ENCODE data around the gene FOXN3. TPM values are rescaled to one million over a fixed set of nuclear protein-coding genes. Genes with fewer than 3 reads are reported as not detected.
"Not testable (repeated sequence)": the region's sequence is repeated elsewhere in the genome, so short reads cannot be mapped to it uniquely, and the experiment has no call there.

The FOXN3 gene
- total RNA-seq, 2 experiments from 2014 or later, result 70.3 to 72.7 TPM

DNA sequence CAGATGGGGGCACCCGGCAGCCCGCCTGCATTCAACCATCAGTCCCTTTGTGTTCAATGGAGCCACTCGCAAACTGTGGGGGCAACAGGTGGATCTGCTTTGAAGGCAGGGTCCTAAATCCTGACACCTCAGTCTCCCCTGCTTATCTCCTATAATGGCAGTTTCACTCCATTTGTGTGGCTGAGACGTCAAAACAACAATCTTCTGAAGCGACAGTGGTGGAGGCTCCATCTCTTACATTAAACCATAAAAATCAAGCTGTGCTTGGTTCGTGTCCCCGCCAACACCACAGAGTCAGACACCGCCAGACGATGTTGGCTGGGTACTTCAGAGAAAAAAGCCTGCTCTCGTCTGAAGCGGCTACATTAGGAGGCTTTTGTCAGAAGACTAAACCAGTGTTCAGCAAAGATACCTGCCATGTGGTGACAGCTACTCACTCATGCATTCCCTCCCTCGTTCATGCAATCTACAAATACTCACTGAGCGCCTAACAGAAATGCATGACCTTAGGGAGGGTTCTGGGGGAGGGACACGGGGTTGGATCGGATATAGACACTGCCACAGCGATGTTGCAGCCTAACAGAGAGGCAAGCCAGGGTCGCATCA, 253.9 kb downstream of the FOXN3 start:
- ChIA-PET CTCF (no interaction called here), POLR2A (no interaction called here)
- no peak for DNase-seq
- Mint-ChIP-seq H3K9me3 (ENCODE audit: insufficient read depth) (no peaks in the 10 kb centered on the region), H3K27me3 (ENCODE audit: low read depth) (no peaks in the 10 kb centered on the region), H3K36me3 (ENCODE audit: low read depth) (peaks cover 18% of the 10 kb centered on the region), H3K4me1 (ENCODE audit: low read depth) (peaks cover 13% of the 10 kb centered on the region), H3K4me3 (no peak overlapping the region), H3K27ac (no peak overlapping the region)
- no peak for ATAC-seq

GRCh38 chr14:89162586-89162985, 254.4 kb downstream of the FOXN3 start:
- ChIA-PET CTCF (no interaction called here), POLR2A (no interaction called here)
- Mint-ChIP-seq H3K9me3 (ENCODE audit: insufficient read depth) (no peaks in the 10 kb centered on the region), H3K27ac (no peak overlapping the region), H3K4me3 (no peak overlapping the region), H3K36me3 (ENCODE audit: low read depth) (peaks cover 18% of the 10 kb centered on the region), H3K4me1 (ENCODE audit: low read depth) (peaks cover 13% of the 10 kb centered on the region), H3K27me3 (ENCODE audit: low read depth) (no peaks in the 10 kb centered on the region)
- DNase-seq (no peak), ATAC-seq (no peak)

- Mint-ChIP-seq H3K27me3 (ENCODE audit: low read depth) (no peaks in the 10 kb centered on the region), H3K36me3 (ENCODE audit: low read depth) (peaks cover 17% of the 10 kb centered on the region), H3K4me1 (ENCODE audit: low read depth) (peaks cover 11% of the 10 kb centered on the region), H3K4me3 (no peak overlapping the region), H3K9me3 (ENCODE audit: insufficient read depth) (no peaks in the 10 kb centered on the region), H3K27ac (no peak overlapping the region)
- POLR2A ChIA-PET, result no interaction called here
- ATAC-seq (no peak), DNase-seq (no peak)
- CTCF ChIA-PET, result no interaction called here
Measured at GRCh38 chr14:89160437-89160836, 256.6 kb downstream of the FOXN3 start.

DNA sequence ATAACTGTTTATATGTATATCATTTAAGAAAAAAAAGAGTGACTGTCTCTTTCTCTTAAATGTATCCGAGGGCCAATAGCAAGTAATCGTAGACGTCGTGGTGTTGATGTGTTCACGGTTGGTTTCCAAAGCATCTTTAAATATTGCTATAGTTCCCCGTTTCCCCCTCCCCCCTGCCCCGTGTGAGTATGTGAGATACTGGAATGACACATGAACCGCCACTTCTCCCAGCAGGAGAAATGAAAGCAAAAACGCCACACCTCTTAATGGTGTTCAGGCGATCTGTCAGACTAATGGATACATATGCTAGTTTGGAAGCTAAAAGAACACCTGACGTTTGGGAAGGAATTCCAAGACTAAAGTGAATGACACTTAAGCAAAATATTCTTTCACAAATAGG, 258.3 kb downstream of the FOXN3 start:
- no peak overlapping the region for H3K27ac Mint-ChIP-seq
- no peaks in the 10 kb centered on the region for H3K27me3 Mint-ChIP-seq (ENCODE audit: low read depth)
- no peak for DNase-seq
- H3K4me3 Mint-ChIP-seq, result no peak overlapping the region
- H3K4me1 Mint-ChIP-seq (ENCODE audit: low read depth), result no peaks in the 10 kb centered on the region
- peaks cover 20% of the 10 kb centered on the region for H3K36me3 Mint-ChIP-seq (ENCODE audit: low read depth)
- ATAC-seq, result no peak
- H3K9me3 Mint-ChIP-seq (ENCODE audit: insufficient read depth), result no peaks in the 10 kb centered on the region
- ChIA-PET POLR2A (no interaction called here), CTCF (no interaction called here)

- not testable (repeated sequence) for DNase-seq
Measured at GRCh38 chr14:89158104-89158503, 258.9 kb downstream of the FOXN3 start.

GRCh38 chr14:89155491-89155890, 261.5 kb downstream of the FOXN3 start:
- ChIA-PET POLR2A (interaction anchor here (0.8 kb wide), 1 partner anchor 801 kb away, joined by 4 read pairs; the partner anchor contains the start of gene TDP1), CTCF (no interaction called here)
- H3K9me3 Mint-ChIP-seq (ENCODE audit: insufficient read depth), result no peaks in the 10 kb centered on the region
- H3K36me3 Mint-ChIP-seq (ENCODE audit: low read depth), result peaks cover 9% of the 10 kb centered on the region
- H3K27me3 Mint-ChIP-seq (ENCODE audit: low read depth), result no peaks in the 10 kb centered on the region
- H3K4me3 Mint-ChIP-seq, result no peak overlapping the region
- H3K4me1 Mint-ChIP-seq (ENCODE audit: low read depth), result no peaks in the 10 kb centered on the region
- no peak for DNase-seq
- H3K27ac Mint-ChIP-seq, result no peak overlapping the region
- ATAC-seq, result no peak

More at GRCh38 chr14:89158104-89158503, 258.9 kb downstream of the FOXN3 start:
- H3K4me1 Mint-ChIP-seq (ENCODE audit: low read depth); H3K27me3 Mint-ChIP-seq (ENCODE audit: low read depth); H3K4me3 Mint-ChIP-seq; ATAC-seq; H3K9me3 Mint-ChIP-seq (ENCODE audit: insufficient read depth); POLR2A ChIA-PET; CTCF ChIA-PET; H3K27ac Mint-ChIP-seq: not testable (repeated sequence)
- peaks cover 20% of the 10 kb centered on the region for H3K36me3 Mint-ChIP-seq (ENCODE audit: low read depth)

GRCh38 chr14:89151693-89152092, 265.3 kb downstream of the FOXN3 start:
- H3K27ac Mint-ChIP-seq; H3K9me3 Mint-ChIP-seq (ENCODE audit: insufficient read depth); H3K36me3 Mint-ChIP-seq (ENCODE audit: low read depth); CTCF ChIA-PET; POLR2A ChIA-PET; ATAC-seq; H3K4me1 Mint-ChIP-seq (ENCODE audit: low read depth); H3K27me3 Mint-ChIP-seq (ENCODE audit: low read depth); DNase-seq; H3K4me3 Mint-ChIP-seq: not testable (repeated sequence)

- Mint-ChIP-seq H3K27me3 (ENCODE audit: low read depth) (peaks cover 2% of the 10 kb centered on the region), H3K4me1 (ENCODE audit: low read depth) (no peaks in the 10 kb centered on the region), H3K27ac (no peak overlapping the region), H3K4me3 (no peak overlapping the region), H3K9me3 (ENCODE audit: insufficient read depth) (no peaks in the 10 kb centered on the region), H3K36me3 (ENCODE audit: low read depth) (no peaks in the 10 kb centered on the region)
- ChIA-PET CTCF (no interaction called here), POLR2A (no interaction called here)
- no peak for DNase-seq
- no peak for ATAC-seq
Measured at GRCh38 chr14:89146274-89146673, 270.8 kb downstream of the FOXN3 start.

DNA sequence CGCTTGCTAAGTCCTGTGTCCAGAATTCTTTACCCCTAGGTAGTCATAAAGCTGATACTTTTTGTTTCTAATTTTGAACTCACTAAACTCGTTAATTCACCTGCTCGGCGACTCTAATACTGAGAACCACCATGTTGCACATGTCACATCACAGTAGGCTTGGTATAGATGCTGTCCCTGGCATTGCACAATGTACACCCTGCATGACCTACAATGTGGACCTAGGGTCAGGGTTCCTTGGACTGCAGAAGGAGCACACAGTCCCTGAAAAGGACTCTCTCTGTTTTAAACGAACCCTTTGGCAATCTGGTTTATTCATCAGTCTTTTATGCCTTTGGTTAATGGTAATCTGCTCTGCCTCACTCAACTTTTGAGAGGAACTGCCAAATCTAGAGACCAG, 272.4 kb downstream of the FOXN3 start:
- DNase-seq, result no peak
- Mint-ChIP-seq H3K27me3 (ENCODE audit: low read depth) (peaks cover 2% of the 10 kb centered on the region), H3K4me1 (ENCODE audit: low read depth) (no peaks in the 10 kb centered on the region), H3K9me3 (ENCODE audit: insufficient read depth) (no peaks in the 10 kb centered on the region), H3K4me3 (no peak overlapping the region), H3K36me3 (ENCODE audit: low read depth) (no peaks in the 10 kb centered on the region), H3K27ac (no peak overlapping the region)
- POLR2A ChIA-PET, result interaction anchor here (0.5 kb wide), 1 partner anchor 1849 kb away, joined by 6 read pairs; no protein-coding TSS in a partner anchor
- CTCF ChIA-PET, result no interaction called here
- ATAC-seq, result no peak

GRCh38 chr14:89144066-89144465, 273.0 kb downstream of the FOXN3 start:
- Mint-ChIP-seq H3K4me3 (no peak overlapping the region), H3K27me3 (ENCODE audit: low read depth) (peaks cover 2% of the 10 kb centered on the region), H3K36me3 (ENCODE audit: low read depth) (no peaks in the 10 kb centered on the region), H3K9me3 (ENCODE audit: insufficient read depth) (no peaks in the 10 kb centered on the region), H3K27ac (no peak overlapping the region), H3K4me1 (ENCODE audit: low read depth) (no peaks in the 10 kb centered on the region)
- ChIA-PET CTCF (no interaction called here), POLR2A (interaction anchor here (0.5 kb wide), 1 partner anchor 1850 kb away, joined by 6 read pairs; no protein-coding TSS in a partner anchor)
- DNase-seq (no peak), ATAC-seq (no peak)

GRCh38 chr14:89143595-89143994, 273.4 kb downstream of the FOXN3 start:
- Mint-ChIP-seq H3K27ac (no peak overlapping the region), H3K9me3 (ENCODE audit: insufficient read depth) (no peaks in the 10 kb centered on the region), H3K27me3 (ENCODE audit: low read depth) (peaks cover 2% of the 10 kb centered on the region), H3K36me3 (ENCODE audit: low read depth) (no peaks in the 10 kb centered on the region), H3K4me3 (no peak overlapping the region), H3K4me1 (ENCODE audit: low read depth) (no peaks in the 10 kb centered on the region)
- no peak for DNase-seq
- ATAC-seq, result no peak
- POLR2A ChIA-PET, result no interaction called here
- CTCF ChIA-PET, result no interaction called here

DNA sequence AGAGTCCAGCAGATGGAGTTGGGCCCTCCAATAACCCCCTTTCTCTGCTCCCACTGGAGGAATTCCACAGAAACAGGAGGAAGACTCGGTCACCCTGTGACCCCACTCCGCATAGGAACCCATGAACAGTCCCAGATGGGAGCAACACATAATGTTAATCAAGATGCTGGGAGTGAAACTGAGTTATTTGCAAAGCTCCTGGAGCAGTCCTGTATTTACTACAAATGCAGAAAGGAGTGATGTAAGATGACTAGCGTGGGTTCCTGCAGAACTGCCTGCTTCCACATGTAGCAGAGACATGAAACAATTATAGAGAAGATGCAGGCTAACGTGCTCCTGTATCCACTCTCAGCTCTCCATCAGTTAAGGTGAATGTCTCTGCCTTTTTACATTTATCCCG, 274.7 kb downstream of the FOXN3 start:
- Mint-ChIP-seq H3K4me1 (ENCODE audit: low read depth) (no peaks in the 10 kb centered on the region), H3K9me3 (ENCODE audit: insufficient read depth) (peaks cover under 1% of the 10 kb centered on the region), H3K4me3 (no peak overlapping the region), H3K27ac (no peak overlapping the region), H3K27me3 (ENCODE audit: low read depth) (peaks cover 2% of the 10 kb centered on the region), H3K36me3 (ENCODE audit: low read depth) (no peaks in the 10 kb centered on the region)
- ATAC-seq (no peak), DNase-seq (no peak)
- CTCF ChIA-PET, result no interaction called here
- POLR2A ChIA-PET, result no interaction called here

GRCh38 chr14:89141862-89142261, 275.2 kb downstream of the FOXN3 start:
- DNase-seq (no peak), ATAC-seq (no peak)
- H3K4me1 Mint-ChIP-seq (ENCODE audit: low read depth), result no peaks in the 10 kb centered on the region
- no peak overlapping the region for H3K27ac Mint-ChIP-seq
- H3K27me3 Mint-ChIP-seq (ENCODE audit: low read depth), result peaks cover 2% of the 10 kb centered on the region
- H3K36me3 Mint-ChIP-seq (ENCODE audit: low read depth), result no peaks in the 10 kb centered on the region
- H3K4me3 Mint-ChIP-seq, result no peak overlapping the region
- ChIA-PET POLR2A (no interaction called here), CTCF (no interaction called here)
- H3K9me3 Mint-ChIP-seq (ENCODE audit: insufficient read depth), result peaks cover 6% of the 10 kb centered on the region
